HL-60/S4 treated with retinoic acid at 250 ng/mL for 4 days and 3 days (cell line): ENCODE measurements around the gene UGT2A3.
"Not testable (repeated sequence)": the region's sequence is repeated elsewhere in the genome, so short reads cannot be mapped to it uniquely, and the experiment has no call there.

Experiments used
- in situ Hi-C: fragments of 300-500 bp; cut with MboI; formaldehyde crosslinking; loops from 2 replicates; pipeline ENCODE4 v1.7.0; 2022; ENCODE audit warnings: low sequenced_read_pairs

The UGT2A3 gene

DNA sequence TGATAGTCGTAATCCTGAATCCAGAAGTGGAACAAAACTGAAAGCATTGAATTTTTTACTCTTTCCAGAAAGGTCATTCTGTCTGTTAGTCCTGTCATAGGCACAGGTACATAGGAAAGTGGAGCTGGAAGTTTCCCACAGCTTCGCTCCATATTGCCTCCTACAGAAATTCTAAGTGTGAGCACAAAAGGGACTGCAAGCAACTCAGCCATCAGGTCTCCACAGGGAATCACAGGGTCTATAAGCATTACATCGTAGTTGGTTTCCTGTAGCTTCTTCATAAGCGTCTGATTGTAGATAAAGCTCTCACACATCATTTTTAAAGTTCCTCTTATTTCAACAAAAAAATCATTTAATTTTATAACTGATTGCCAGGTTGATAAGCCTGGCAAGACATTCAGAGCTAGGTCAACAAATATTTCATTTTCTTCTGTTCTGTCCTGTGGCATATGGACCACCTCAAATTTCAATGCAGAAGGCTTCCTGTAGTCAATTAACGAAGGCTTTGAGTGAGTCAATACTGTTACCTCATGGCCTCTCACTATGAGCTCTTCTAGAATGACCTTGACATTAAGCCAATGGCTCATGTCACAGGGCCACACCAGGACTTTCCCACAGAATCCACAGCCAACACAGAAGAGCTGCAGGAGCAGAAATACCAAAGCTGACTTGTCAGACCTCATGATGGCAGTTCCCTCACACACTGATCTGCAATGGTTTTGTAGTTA lies at the start of gene UGT2A3:
TSS of gene UGT2A3 (minus strand) at position 727 of the 728 bp plus-strand sequence. CDS start at position 683, 44 bp downstream.
- in situ Hi-C loops, result no loop called here

DNA sequence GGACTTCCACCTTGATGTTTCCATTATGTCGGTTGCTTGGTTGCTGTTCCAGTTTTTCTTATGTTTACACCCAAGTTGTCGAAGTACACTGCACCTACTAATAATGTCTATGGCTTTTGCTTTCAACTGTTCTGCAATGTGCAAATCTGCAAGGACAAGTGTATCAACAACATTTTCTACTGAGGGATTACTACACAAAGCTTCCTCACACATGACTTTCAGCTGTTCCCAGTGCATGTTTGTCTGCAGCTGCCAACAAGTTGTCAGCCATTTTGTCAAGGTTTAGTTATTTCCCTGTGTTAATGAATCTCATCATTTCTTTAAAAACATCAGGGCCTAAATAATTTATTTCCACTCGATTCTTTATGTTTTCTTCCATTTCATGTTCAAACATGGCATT lies 45.4 kb upstream of the UGT2A3 start:
- in situ Hi-C loops, result no loop called here

DNA sequence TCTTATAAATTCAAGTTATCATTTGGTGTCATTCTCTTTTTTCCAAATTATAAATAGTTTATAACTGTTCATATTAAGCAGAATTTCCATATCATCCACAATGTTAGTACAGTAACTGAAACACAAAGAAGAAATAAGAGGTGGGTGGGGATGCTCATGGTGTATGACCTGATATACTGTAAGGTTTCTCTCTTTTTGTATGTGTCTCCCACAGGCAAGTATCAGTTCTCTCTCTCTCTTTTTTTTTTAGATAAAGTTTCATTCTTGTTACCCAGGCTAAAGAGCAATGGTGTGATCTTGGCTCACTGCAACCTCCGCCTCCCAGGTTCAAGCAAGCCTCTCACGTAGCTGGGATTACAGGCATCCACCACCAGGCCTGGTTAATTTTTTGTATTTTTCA lies 43.7 kb upstream of the UGT2A3 start:
- in situ Hi-C loops, result no loop called here

DNA sequence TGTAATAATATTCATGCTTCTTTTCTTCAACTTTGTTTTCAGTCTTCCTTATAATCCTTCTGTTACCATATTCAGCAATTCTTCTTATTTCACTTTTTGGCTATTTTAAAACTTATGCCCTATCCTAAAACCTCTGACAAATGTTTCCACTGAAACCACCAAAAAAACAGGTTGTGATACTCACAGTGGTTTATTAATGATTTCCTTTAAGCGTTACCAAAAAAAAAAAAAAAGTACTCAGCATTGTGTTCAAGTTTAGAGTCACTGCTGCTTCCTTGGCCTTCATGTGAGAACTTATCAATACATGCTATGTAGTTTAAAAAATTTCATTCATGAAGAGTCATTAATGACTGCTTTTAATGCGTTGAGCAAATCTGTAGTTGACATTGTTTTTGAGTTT lies 35.4 kb upstream of the UGT2A3 start:
- in situ Hi-C loops, result no loop called here

DNA sequence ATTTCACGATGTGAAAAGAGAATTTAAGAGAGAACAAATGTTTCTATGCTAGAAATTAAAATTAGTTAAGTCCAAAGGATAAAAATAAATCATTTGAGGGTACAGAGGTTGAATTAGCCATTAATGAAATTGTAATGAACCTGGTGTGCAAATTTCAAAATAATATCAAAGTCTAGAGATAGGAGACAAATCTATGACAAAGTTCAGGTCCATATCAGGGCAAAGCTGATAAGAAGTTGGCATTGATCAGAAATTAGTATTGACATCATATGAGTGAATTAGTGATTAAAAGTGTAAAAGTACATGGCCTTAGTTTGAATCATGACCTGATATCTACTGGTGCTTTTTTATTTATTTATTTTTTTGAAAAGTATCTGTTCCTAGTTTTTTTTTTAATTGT lies 33.8 kb upstream of the UGT2A3 start:
- in situ Hi-C loops, result no loop called here

DNA sequence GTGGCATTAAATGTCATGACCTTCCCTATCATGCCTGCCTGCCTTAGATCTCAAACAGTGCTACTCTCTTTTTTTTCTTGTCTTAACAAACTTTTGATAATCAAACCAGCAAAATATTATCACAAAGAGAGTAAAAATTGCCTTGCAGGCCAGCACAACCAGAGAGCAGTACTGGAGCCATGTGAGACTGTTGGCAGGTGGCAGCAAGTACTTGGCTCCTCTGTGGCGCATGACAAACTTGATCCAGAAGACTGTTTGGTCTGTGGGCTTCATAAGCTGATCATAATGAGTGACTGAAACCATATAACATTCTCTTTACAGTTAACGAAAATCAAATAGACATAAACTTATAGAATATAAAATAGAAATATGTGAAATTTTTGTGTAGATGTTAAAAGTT lies 33.3 kb upstream of the UGT2A3 start:
- in situ Hi-C loops, result no loop called here

DNA sequence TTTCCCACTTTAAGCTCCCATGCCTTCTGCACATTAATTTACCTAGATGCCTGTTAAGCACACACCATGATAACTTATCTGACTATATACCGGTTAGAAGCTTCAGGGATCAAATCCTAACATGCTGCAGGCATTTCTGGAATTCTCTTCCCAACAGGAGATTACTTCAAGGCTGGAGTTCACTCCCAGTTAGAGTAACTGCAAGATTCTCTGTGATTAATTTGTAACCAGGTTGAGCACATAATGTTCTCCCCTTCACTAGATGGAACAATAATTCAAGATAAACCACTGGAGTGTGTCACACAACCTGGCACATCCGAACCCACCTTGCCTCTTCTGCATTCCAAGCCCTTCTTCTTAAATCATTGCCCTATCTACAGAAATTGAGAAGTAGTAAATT lies 11.8 kb upstream of the UGT2A3 start:
- in situ Hi-C loops, result no loop called here

DNA sequence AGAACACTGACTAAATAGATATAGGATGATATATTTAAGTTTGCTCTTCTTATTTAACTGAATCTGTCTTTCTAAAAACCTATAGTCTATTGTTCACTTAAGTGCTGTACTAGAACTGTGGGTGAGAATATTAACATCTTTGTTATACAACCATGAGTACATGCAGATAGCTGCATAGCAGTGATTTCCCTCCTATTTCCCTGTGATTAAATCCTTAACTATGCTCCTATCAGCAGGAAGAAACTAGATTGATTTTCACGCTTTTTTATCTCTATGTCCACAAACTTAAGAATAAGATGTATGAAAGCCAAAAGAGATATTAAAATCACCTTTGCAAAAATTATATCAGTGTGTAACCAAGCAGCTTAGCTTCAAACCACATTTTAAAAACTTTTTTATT lies 11.3 kb upstream of the UGT2A3 start:
- in situ Hi-C loops, result no loop called here

DNA sequence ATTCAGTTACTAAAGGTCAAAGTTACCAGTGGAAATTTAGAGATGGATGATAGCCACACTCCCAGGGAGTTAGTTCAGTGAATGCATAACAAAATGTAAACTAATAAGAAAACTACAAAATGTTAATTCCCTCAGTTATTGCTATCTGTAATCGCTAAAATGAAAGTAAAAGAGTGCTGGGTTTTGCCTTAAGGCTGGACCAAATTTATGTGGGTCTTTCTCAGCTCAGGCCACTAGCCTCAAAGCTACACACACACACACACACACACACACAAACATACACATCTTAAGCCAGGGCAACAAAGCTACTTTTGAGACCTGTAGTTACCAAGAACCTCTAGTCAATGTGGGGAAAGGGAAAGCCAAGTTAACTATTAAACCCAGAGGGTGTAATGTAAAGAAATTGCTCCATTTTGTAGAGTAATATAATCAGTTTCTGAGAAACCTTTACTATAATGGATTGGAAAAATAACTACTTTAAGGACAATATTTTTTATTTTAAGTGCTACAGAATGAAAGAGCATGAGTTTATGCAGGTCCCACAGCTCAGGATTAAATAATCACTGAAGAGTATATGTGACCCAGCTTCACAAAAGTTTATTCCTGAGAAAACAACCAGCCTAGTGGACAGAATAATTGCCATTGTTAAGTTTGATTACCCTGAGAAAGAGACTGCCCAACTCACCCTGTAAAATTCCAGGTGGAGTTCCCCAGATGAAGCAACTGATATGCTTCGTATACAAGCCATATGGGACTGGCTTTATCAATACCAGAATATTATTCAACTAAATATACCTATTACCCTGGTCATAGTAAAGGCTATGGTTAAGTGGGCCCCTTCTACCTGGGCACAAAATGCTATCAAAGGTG lies 8.9 kb upstream of the UGT2A3 start:
- in situ Hi-C loops, result no loop called here

DNA sequence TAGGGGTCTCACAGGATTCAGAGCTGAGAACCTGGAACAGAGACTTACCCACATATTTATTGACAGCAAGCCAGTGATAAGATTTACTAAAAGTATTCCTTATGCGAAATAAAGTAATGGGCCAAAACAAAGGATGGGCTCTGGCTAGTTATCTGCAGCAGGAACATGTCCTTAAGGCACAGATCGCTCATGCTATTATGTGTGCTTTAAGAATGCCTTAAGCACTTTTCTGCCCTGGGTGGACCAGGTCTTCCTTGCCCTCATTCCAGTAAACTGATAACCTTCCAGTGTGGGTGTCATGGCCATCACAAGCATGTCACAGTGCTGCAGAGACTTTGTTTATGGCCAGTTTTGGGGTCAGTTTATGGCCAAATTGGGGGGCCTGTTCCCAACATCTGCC lies 7.5 kb upstream of the UGT2A3 start:
- in situ Hi-C loops, result not testable (repeated sequence)

DNA sequence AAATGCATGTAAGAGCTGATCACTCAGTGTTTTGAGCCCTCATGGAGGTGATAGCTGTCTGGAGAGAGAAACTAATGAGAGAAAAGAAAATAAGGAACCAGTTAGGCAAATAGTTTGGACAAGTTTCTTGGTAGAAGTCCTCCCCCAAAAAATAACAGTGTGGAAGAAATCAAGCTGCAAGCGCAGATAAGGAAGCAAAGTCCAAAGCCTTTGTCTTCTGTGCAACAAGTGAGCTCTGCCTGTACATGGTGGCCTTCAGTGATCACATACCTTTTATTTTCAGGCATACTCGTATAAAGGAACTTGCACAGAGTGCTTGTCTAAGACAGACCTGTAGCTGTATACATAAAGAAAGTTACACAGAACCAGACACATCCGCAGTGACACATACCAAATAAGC lies 2.5 kb upstream of the UGT2A3 start:
- in situ Hi-C loops, result no loop called here

DNA sequence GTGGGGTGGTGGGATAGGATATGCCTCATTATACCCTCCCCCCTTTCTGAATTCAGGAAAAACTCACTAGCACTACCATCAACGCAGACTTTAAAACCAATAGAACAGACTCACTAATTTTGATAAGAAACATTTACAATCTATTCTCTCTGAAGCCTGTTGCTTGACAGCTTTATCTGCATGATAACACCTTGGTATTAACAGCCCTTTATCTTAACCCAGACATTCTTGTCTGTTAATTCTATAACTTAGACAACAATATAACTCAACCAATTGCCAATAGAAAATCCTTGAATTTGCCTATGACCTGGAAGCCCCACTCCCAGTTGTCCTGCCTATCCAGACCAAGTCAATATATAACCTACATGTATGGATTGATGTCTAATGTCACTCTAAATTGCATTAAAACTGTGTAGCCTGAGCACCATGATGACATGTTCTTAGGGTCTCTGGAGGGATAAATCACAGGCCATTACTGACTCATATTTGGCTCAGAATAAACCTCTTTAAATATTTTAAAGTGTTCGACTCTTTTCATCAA lies 1.5 kb upstream of the UGT2A3 start:
- in situ Hi-C loops, result no loop called here

DNA sequence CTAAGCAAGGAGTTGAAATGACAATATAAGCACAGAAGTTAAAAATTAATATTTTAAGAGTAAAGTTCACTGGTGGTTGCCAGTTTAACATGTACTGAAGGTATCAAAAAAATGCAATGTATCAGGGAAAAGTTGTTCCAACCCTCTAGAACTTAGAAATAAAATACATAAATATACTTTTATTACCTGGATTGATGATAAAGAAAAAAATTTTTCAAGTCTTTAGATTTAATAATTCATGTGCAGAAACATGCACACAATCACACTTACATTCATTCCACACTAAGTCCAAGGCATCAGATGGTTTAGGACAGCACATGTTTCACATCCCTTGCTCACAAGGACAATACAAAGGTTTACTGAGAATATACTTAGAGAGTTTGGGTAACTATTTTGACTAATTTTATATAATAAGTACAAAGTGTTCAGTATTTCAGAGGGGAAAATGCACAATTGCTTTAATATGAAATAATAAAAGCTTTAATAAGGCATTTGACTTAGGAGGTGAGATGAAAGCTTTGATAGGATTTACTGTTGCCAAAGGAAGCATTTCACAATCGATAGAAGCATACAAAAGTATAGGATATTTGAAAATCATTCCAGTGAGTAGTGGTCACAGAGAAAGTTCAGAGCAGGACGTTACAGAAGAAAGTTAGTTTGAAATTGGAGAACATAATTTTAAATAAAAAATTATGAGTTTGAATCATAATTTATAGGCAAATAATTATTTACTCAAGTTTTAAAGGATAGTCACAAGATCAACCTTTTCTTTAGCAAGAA lies 392 bp upstream of the UGT2A3 start:
- in situ Hi-C loops, result no loop called here

DNA sequence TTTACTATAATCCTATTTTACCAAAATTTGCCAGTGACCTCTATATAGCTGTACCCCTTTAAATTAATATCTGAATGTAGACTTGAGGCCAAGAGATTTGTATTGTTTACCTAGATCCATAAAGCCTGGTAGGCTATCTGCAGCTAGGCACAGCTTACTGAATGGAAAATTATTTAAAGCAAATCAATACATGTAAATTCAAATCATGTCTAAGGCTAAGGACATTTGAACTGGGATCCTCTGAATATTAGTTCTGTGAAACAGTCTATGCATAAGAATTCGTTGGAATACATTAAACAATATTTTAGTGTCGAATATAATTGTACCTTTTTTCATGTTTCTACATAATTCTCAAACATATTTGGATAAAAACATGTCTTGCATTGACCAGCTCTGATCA lies 1.6 kb downstream of the UGT2A3 start:
- in situ Hi-C loops, result no loop called here

DNA sequence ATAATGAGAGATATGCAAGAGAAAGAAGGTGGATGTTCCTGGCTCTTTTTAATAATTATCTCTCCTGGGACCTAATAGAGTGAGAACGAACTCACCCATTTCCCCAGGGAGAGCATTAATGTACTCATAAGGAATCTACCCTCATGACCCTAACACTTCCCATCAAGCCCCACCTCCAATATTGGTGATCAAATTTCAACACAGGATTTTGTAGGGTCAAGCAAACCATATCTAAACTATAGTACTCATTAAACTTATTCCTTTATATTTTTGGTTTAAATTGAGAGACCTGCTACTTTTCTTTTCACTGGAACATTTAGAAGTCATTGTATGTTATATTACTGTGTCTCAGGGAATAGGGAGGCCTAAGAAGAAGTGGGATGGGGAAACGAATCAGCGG lies 2.6 kb downstream of the UGT2A3 start:
- in situ Hi-C loops, result no loop called here

DNA sequence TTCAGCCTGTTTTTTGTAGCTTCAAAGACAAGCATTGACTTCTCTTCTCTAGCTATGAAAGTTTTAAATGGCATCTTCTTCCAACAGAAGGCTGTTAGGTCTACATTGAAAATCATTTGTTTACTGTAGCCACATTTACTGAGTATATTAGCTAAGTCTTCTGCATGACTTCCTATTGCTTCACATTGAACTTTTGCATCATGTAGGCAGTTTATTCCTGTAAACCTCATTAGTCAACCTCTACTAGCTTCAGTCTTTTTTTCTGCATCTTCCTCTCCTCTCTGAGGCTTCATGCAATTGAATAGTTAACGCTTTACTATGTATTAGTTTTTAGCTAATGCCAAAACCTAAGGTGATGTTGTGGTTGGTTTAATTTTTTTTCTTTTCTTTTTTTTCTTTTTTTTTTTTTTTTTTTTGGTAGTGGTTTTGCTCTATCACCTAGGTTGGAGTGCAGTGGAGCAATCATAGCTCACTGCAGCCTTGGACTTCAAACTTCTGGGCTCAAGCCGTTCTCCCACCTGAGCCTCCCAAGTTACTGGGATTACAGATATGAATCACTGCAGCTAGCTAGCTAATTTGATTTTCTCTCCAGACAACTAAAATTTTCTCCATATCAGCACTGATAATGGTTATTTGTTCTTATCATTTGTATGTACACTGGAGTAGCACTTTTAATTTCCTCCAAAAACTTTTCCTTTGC lies 3.4 kb downstream of the UGT2A3 start:
- in situ Hi-C loops, result no loop called here

DNA sequence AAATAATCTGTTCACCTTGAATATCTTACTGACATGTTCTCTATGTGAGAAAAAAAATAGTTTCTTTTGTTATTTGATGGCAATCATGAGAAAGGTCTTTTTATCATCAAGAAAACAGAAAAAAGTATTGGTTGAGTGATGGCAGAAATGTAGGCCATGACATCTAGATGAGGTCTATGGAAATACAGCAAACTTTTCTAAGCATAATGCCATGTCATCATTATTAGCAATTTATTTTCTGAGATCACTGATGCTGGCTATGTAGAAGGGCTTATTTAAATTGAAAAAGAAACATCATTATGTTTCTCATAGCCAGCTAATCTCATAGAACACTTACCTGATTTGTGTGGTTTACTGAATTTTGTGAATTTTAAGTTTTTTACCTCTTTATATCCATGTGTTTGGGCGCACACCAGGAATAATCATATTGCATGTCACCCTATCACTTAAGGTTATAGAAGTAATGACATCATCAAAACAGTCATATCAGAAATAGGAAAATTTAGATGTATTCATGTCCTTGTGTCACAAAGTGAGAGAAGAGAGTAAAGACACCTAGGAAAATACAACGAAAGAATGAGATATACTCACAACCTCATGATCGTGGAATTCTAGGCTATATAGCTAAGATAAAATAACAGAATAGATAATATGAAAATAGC lies 22.4 kb downstream of the UGT2A3 start:
- in situ Hi-C loops, result no loop called here

DNA sequence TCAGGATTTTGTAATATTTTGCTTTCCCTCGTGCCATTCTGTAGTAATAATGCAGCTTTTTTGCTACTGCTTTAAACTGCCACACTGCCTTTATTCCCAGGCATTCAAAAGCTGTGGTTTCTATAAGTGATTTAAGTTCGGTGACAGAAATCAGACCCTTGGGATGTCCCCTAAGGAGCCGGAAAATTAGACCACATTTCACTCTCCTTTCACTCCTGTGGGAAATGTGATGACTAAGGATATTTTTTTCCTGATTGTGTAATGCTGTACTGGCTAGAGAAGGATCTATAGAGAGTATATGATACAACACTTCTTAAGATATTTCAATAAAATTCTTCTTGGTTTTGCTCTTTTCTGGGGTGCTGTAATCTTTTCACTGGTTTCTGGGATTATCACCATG lies 24.4 kb downstream of the UGT2A3 start:
- in situ Hi-C loops, result no loop called here

DNA sequence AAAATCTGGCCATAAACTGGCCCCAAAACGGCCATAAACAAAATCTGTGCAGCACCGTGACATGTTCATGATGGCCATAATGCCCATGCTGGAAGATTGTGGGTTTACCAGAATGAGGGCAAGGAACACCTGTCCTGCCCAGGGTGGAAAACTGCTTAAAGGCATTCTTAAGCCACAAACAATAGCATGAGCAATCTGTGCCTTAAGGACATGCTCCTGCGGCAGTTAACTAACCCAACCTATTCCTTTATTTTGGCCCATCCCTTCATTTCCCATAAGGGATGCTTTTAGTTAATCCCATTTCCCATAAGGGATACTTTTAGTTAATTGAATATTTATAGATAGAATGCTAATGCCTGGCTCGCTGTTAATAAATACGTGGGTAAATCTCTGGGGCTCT lies 29.4 kb downstream of the UGT2A3 start:
- in situ Hi-C loops, result not testable (repeated sequence)

DNA sequence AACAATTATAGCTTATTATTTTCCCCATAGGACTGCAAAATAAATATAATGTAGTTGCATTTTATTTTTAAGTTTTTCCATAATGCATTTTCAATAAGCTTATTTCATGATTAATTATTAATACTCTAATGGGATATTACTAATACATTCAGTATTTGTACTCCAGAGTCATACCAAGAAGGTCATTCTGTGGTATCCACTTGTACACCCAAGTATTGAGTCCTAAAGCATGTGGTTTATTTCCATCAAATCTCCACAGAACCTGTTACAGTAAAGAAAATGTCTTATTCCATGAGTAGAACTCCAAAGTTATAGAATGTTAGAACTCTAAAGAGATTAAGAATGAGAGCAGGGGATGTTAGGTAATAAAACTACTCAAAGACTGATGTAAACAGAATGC lies 30.6 kb downstream of the UGT2A3 start:
- in situ Hi-C loops, result no loop called here
